Mucosa of rectum (tissue), 2 donors: Measurements from ENCODE around the gene ADRB2.

ENCODE experiments used
- H3K27ac ChIP-seq, 2 donors: one replicate each; pipeline ENCODE4 v1.7.0; 2013; ENCODE audit warnings: inconsistent platforms in 2 of 2, low read depth in 2 of 2, low read length in 2 of 2
- H3K27me3 ChIP-seq, 2 donors: one replicate each; pipeline ENCODE4 v1.7.0; 2013; ENCODE audit warnings: low read length in 2 of 2; ENCODE audit not compliant: control insufficient read depth in 2 of 2, insufficient read depth in 2 of 2
- H3K36me3 ChIP-seq, 2 donors: one replicate each; pipeline ENCODE4 v1.7.0; 2013; ENCODE audit warnings: low read length in 2 of 2; ENCODE audit not compliant: control insufficient read depth in 2 of 2, insufficient read depth in 2 of 2
- H3K4me1 ChIP-seq, 2 donors: one replicate each; pipeline ENCODE4 v1.7.0; 2013; ENCODE audit warnings: low read length in 2 of 2, mild to moderate bottlenecking in 1 of 2; ENCODE audit not compliant: control insufficient read depth in 2 of 2, insufficient read depth in 2 of 2
- H3K4me3 ChIP-seq, 2 donors: one replicate each; pipeline ENCODE4 v1.7.0; 2013; ENCODE audit warnings: low read length in 2 of 2
- H3K9ac ChIP-seq, 2 donors: one replicate each; pipeline ENCODE4 v1.7.0; 2013; ENCODE audit warnings: low read length in 2 of 2, low read depth in 1 of 2, mild to moderate bottlenecking in 1 of 2
- H3K9me3 ChIP-seq, 2 donors: one replicate each; pipeline ENCODE4 v1.7.0; 2013; ENCODE audit warnings: low read length in 2 of 2; ENCODE audit not compliant: control insufficient read depth in 2 of 2
- donor health status: healthy.
- donor health status: Normal muscosa, but diverticular disease.

ADRB2 gene

GRCh38 chr5:148815578-148815977 is 10.8 kb upstream of the ADRB2 start:
- Histone ChIP-seq H3K4me1 (peaks cover 0 to 2% of the 10 kb centered on the region in 2 donors), H3K27me3 (no peaks in the 10 kb centered on the region), H3K27ac (no peak overlapping the region), H3K9me3 (no peaks in the 10 kb centered on the region), H3K4me3 (no peak overlapping the region), H3K36me3 (no peaks in the 10 kb centered on the region), H3K9ac (no peak overlapping the region)

GRCh38 chr5:148816357-148816756 is 10.1 kb upstream of the ADRB2 start:
- Histone ChIP-seq H3K4me1 (peaks cover 0 to 2% of the 10 kb centered on the region in 2 donors), H3K9ac (no peak overlapping the region), H3K27me3 (no peaks in the 10 kb centered on the region), H3K4me3 (no peak overlapping the region), H3K9me3 (no peaks in the 10 kb centered on the region), H3K27ac (no peak overlapping the region), H3K36me3 (no peaks in the 10 kb centered on the region)

- Histone ChIP-seq H3K27me3 (no peaks in the 10 kb centered on the region), H3K9me3 (no peaks in the 10 kb centered on the region), H3K4me1 (peaks cover 0 to 2% of the 10 kb centered on the region in 2 donors), H3K27ac (no peak overlapping the region), H3K36me3 (no peaks in the 10 kb centered on the region), H3K9ac (no peak overlapping the region), H3K4me3 (no peak overlapping the region)
Measured at GRCh38 chr5:148816782-148817181, 9.6 kb upstream of the ADRB2 start.

GRCh38 chr5:148817606-148818005 is 8.8 kb upstream of the ADRB2 start:
- Histone ChIP-seq H3K9ac (no peak overlapping the region), H3K27ac (no peak overlapping the region), H3K9me3 (no peaks in the 10 kb centered on the region), H3K27me3 (no peaks in the 10 kb centered on the region), H3K36me3 (no peaks in the 10 kb centered on the region), H3K4me1 (peaks cover 0 to 2% of the 10 kb centered on the region in 2 donors), H3K4me3 (no peak overlapping the region)

- no peak overlapping the region for H3K27ac ChIP-seq
- no peaks in the 10 kb centered on the region for H3K27me3 ChIP-seq
- H3K9ac ChIP-seq = no peak overlapping the region
- no peaks in the 10 kb centered on the region for H3K36me3 ChIP-seq
- H3K4me1 ChIP-seq = peaks cover 2 to 4% of the 10 kb centered on the region in 2 donors
- no peaks in the 10 kb centered on the region for H3K9me3 ChIP-seq
- no peak overlapping the region for H3K4me3 ChIP-seq
Measured at GRCh38 chr5:148820461-148821395, 5.7 kb upstream of the ADRB2 start.

- no peak overlapping the region for H3K4me3 ChIP-seq
- no peaks in the 10 kb centered on the region for H3K27me3 ChIP-seq
- no peak overlapping the region for H3K27ac ChIP-seq
- H3K9me3 ChIP-seq = no peaks in the 10 kb centered on the region
- H3K4me1 ChIP-seq = peaks cover 16 to 24% of the 10 kb centered on the region in 2 donors
- no peaks in the 10 kb centered on the region for H3K36me3 ChIP-seq
- no peak overlapping the region for H3K9ac ChIP-seq
Measured at GRCh38 chr5:148823871-148824270, 2.5 kb upstream of the ADRB2 start.

GRCh38 chr5:148825716-148826052 is 727 bp upstream of the ADRB2 start:
- H3K36me3 ChIP-seq = no peaks in the 10 kb centered on the region
- peaks cover 16 to 30% of the 10 kb centered on the region in 2 donors for H3K4me1 ChIP-seq
- peak overlapping the region; percentile 87 to 92 for H3K9ac ChIP-seq
- H3K4me3 ChIP-seq = peak overlapping the region; percentile 80 to 91
- no peaks in the 10 kb centered on the region for H3K27me3 ChIP-seq
- H3K27ac ChIP-seq = peak overlapping the region; percentile 82 to 91
- no peaks in the 10 kb centered on the region for H3K9me3 ChIP-seq

- Histone ChIP-seq H3K9ac (peak overlapping the region; percentile 60 to 92), H3K4me1 (peaks cover 16 to 30% of the 10 kb centered on the region in 2 donors), H3K9me3 (no peaks in the 10 kb centered on the region), H3K27me3 (no peaks in the 10 kb centered on the region), H3K4me3 (peak overlapping the region; percentile 80 to 91), H3K36me3 (no peaks in the 10 kb centered on the region), H3K27ac (peak overlapping the region; percentile 57 to 79)
Measured at GRCh38 chr5:148826739-148827070, 294 bp downstream of the ADRB2 start.

- no peaks in the 10 kb centered on the region for H3K27me3 ChIP-seq
- H3K4me1 ChIP-seq = peaks cover 18 to 30% of the 10 kb centered on the region in 2 donors
- H3K27ac ChIP-seq = no peak overlapping the region
- H3K9ac ChIP-seq = peak overlapping the region in 1 of 2 donors; percentile 4
- H3K36me3 ChIP-seq = no peaks in the 10 kb centered on the region
- no peaks in the 10 kb centered on the region for H3K9me3 ChIP-seq
- peak overlapping the region; percentile 80 to 91 for H3K4me3 ChIP-seq
Measured at GRCh38 chr5:148827723-148828122, 1.3 kb downstream of the ADRB2 start.

GRCh38 chr5:148828511-148829247 is 2.3 kb downstream of the ADRB2 start:
- peak overlapping the region; percentile 80 to 91 for H3K4me3 ChIP-seq
- no peak overlapping the region for H3K27ac ChIP-seq
- peak overlapping the region in 1 of 2 donors; percentile 4 for H3K9ac ChIP-seq
- H3K9me3 ChIP-seq = no peaks in the 10 kb centered on the region
- H3K27me3 ChIP-seq = no peaks in the 10 kb centered on the region
- no peaks in the 10 kb centered on the region for H3K36me3 ChIP-seq
- H3K4me1 ChIP-seq = peaks cover 20 to 30% of the 10 kb centered on the region in 2 donors
